HG03159 (cell line): ENCODE measurements around the gene PBXIP1.

ENCODE experiments used
- ATAC-seq: cut with Tn5 transposase; IDR thresholded peaks from one replicate; pipeline ENCODE4 v1.9.1; 2021; ENCODE audit warnings: mild to moderate bottlenecking, moderate library complexity; ENCODE audit not compliant: unreplicated experiment

The PBXIP1 gene

GRCh38 chr1:154974102-154974807, 18.4 kb upstream of the PBXIP1 start, which contains the start of gene CKS1B:
Gene CKS1B (plus strand): TSS chr1:154974681. CDS start chr1:154974746, 65 bp downstream.
- peak; percentile 77 for ATAC-seq

GRCh38 chr1:154973344-154974101, 17.6 kb upstream of the PBXIP1 start:
- peak; percentile 21 for ATAC-seq

- no peak for ATAC-seq
Measured at GRCh38 chr1:154972517-154973343, 16.8 kb upstream of the PBXIP1 start.

GRCh38 chr1:154972213-154972516, 16.3 kb upstream of the PBXIP1 start:
- no peak for ATAC-seq

GRCh38 chr1:154971341-154971998, 15.6 kb upstream of the PBXIP1 start:
- no peak for ATAC-seq

- ATAC-seq, result no peak
Measured at GRCh38 chr1:154970631-154971340, 14.9 kb upstream of the PBXIP1 start, which contains the start of gene SHC1. Gene SHC1 (minus strand): TSS chr1:154970747. CDS start chr1:154970526, 221 bp downstream.

GRCh38 chr1:154969860-154970452, 14.1 kb upstream of the PBXIP1 start:
- ATAC-seq, result no peak

- ATAC-seq, result no peak
Measured at GRCh38 chr1:154969246-154969645, 13.3 kb upstream of the PBXIP1 start.

GRCh38 chr1:154968731-154969130, 12.8 kb upstream of the PBXIP1 start:
- no peak for ATAC-seq

GRCh38 chr1:154967331-154967950, 11.5 kb upstream of the PBXIP1 start:
- ATAC-seq, result no peak

- ATAC-seq, result no peak
Measured at GRCh38 chr1:154966111-154966510, 10.2 kb upstream of the PBXIP1 start.

- ATAC-seq, result no peak
Measured at GRCh38 chr1:154964359-154964758, 8.5 kb upstream of the PBXIP1 start.

GRCh38 chr1:154963643-154964042, 7.7 kb upstream of the PBXIP1 start:
- ATAC-seq, result no peak

- no peak for ATAC-seq
Measured at GRCh38 chr1:154962795-154963330, 7.0 kb upstream of the PBXIP1 start.

- ATAC-seq, result peak; percentile 14
Measured at GRCh38 chr1:154962156-154962749, 6.4 kb upstream of the PBXIP1 start.

- peak; percentile 67 for ATAC-seq
Measured at GRCh38 chr1:154961207-154962155, 5.6 kb upstream of the PBXIP1 start, which contains the start of gene PYGO2. Gene PYGO2 (minus strand): TSS chr1:154961782. CDS start chr1:154961576, 206 bp downstream.

- ATAC-seq, result no peak
Measured at GRCh38 chr1:154960446-154961136, 4.7 kb upstream of the PBXIP1 start.
